Endodermal cell (in vitro differentiated cells): Measurements from ENCODE around the gene ABHD16B. TPM values are rescaled to one million over a fixed set of nuclear protein-coding genes. Genes with fewer than 3 reads are reported as not detected.
"Not testable (repeated sequence)": the region's sequence is repeated elsewhere in the genome, so short reads cannot be mapped to it uniquely, and the experiment has no call there.

ENCODE experiments used
- DNase-seq: peaks from one replicate; pipeline ENCODE4 v3.0.0-alpha.2; 2017
- H3K27ac ChIP-seq: 2 replicates; pipeline ENCODE4 v1.5.1; 2013; ENCODE audit warnings: mild to moderate bottlenecking, low read depth, low read length, moderate library complexity
- H3K27me3 ChIP-seq: 2 replicates; pipeline ENCODE4 v1.6.1; 2013; ENCODE audit warnings: mild to moderate bottlenecking, low read length, moderate library complexity; ENCODE audit not compliant: insufficient read depth, control insufficient read depth, poor library complexity, severe bottlenecking
- H3K36me3 ChIP-seq: 2 replicates; pipeline ENCODE4 v1.7.0; 2013; ENCODE audit warnings: mild to moderate bottlenecking, low read length, moderate library complexity; ENCODE audit not compliant: control insufficient read depth, insufficient read depth
- H3K4me1 ChIP-seq: one replicate; pipeline ENCODE4 v1.7.0; 2013; ENCODE audit warnings: low read length; ENCODE audit not compliant: control insufficient read depth, insufficient read depth
- H3K4me3 ChIP-seq: 2 replicates; pipeline ENCODE4 v1.5.1; 2013; ENCODE audit warnings: mild to moderate bottlenecking, low read length, moderate library complexity
- H3K9ac ChIP-seq: 2 replicates; pipeline ENCODE4 v1.6.1; 2013; ENCODE audit warnings: mild to moderate bottlenecking, low read length, moderate library complexity; ENCODE audit not compliant: poor library complexity, severe bottlenecking; ENCODE audit errors: extremely low read depth
- H3K9me3 ChIP-seq: 2 replicates; pipeline ENCODE4 v1.6.1; 2013; ENCODE audit warnings: mild to moderate bottlenecking, low read length, moderate library complexity; ENCODE audit not compliant: control insufficient read depth
- H3K27ac Mint-ChIP-seq: 2 replicates; pipeline ENCODE4 v1.8.0; 2020; ENCODE audit warnings: mixed read lengths
- H3K27me3 Mint-ChIP-seq: 2 replicates; pipeline ENCODE4 v1.8.0; 2021; ENCODE audit warnings: mild to moderate bottlenecking, mixed read lengths; ENCODE audit not compliant: insufficient read depth
- H3K36me3 Mint-ChIP-seq: 2 replicates; pipeline ENCODE4 v1.8.0; 2020; ENCODE audit warnings: low read depth, mixed read lengths
- H3K4me1 Mint-ChIP-seq: 2 replicates; pipeline ENCODE4 v1.8.0; 2020; ENCODE audit warnings: mixed read lengths
- H3K4me3 Mint-ChIP-seq: 2 replicates; pipeline ENCODE4 v1.8.0; 2020; ENCODE audit warnings: mild to moderate bottlenecking, moderate library complexity, mixed read lengths
- H3K9me3 Mint-ChIP-seq: 2 replicates; pipeline ENCODE4 v1.8.0; 2020; ENCODE audit warnings: mild to moderate bottlenecking, mixed read lengths
- CTCF ChIP-seq: fragments of 200-600 bp; sonication (generic); conservative IDR thresholded peaks from 2 replicates; pipeline ENCODE4 v1.5.0; 2021; ENCODE audit warnings: antibody characterized with exemption, mild to moderate bottlenecking
- WGBS, 2 experiments: methylation state at CpG; one replicate each; pipeline versions ENCODE4 v1.1.5 to v1.1.7; 2013; ENCODE audit warnings: missing lambda C conversion rate in 2 of 2, mixed read lengths in 1 of 2; ENCODE audit not compliant: insufficient coverage in 1 of 2, insufficient read length in 1 of 2; 5-methylcytosine and 5-hydroxymethylcytosine counted together
- total RNA-seq, 2 donors: library from RNA; stranded (reverse); fragmentation: NEBNext Ultra II Directional in 1 of 2; extraction: Animal tissue kit (Norgen Biotek cat#: 25700) in 1 of 2; gene quantifications; 2 replicates in 1 of 2; 3 replicates in 1 of 2; pipeline ENCODE4 v1.2.1, GENCODE V29; 2021

The ABHD16B gene
- total RNA-seq, 2 donors from 2014 or later, result not detected

DNA sequence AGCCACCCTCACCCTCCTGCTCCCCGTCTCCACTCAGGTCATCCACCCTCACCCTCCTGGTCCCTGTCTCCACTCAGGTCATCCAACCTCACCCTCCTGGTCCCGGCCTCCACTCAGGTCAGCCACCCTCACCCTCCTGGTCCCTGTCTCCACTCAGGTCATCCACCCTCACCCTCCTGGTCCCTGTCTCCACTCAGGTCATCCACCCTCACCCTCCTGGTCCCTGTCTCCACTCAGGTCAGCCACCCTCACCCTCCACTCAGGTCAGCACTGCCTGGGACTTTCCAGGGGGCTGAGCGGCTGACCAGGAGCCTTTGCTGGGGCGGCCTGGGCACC lies 7.6 kb upstream of the ABHD16B start:
- not testable (repeated sequence) for H3K4me1 Mint-ChIP-seq, H3K36me3 Mint-ChIP-seq, H3K9me3 ChIP-seq, H3K27me3 ChIP-seq, H3K27ac Mint-ChIP-seq, H3K4me3 ChIP-seq, H3K9me3 Mint-ChIP-seq, H3K9ac ChIP-seq, H3K36me3 ChIP-seq, H3K4me1 ChIP-seq, H3K4me3 Mint-ChIP-seq, H3K27ac ChIP-seq, H3K27me3 Mint-ChIP-seq, DNase-seq
- 94 to 96% methylated on average over 4 of the region's 4 CpGs for WGBS, 2 experiments

GRCh38 chr20:63854069-63854765 lies 7.1 kb upstream of the ABHD16B start:
- Histone ChIP-seq H3K36me3 (no peaks in the 10 kb centered on the region), H3K27ac (no peak overlapping the region), H3K9ac (no peak overlapping the region), H3K4me3 (no peak overlapping the region), H3K27me3 (no peaks in the 10 kb centered on the region), H3K9me3 (no peaks in the 10 kb centered on the region), H3K4me1 (peaks cover 4% of the 10 kb centered on the region)
- TF ChIP-seq CTCF, result no peak
- Mint-ChIP-seq H3K4me1 (peaks cover 13% of the 10 kb centered on the region), H3K27ac (no peak overlapping the region), H3K4me3 (no peak overlapping the region), H3K9me3 (no peaks in the 10 kb centered on the region), H3K27me3 (peaks cover 8% of the 10 kb centered on the region), H3K36me3 (no peaks in the 10 kb centered on the region)
- peak; percentile 70 for DNase-seq
- 85 to 88% methylated on average over 8 to 17 of the region's 17 CpGs for WGBS, 2 experiments

DNA sequence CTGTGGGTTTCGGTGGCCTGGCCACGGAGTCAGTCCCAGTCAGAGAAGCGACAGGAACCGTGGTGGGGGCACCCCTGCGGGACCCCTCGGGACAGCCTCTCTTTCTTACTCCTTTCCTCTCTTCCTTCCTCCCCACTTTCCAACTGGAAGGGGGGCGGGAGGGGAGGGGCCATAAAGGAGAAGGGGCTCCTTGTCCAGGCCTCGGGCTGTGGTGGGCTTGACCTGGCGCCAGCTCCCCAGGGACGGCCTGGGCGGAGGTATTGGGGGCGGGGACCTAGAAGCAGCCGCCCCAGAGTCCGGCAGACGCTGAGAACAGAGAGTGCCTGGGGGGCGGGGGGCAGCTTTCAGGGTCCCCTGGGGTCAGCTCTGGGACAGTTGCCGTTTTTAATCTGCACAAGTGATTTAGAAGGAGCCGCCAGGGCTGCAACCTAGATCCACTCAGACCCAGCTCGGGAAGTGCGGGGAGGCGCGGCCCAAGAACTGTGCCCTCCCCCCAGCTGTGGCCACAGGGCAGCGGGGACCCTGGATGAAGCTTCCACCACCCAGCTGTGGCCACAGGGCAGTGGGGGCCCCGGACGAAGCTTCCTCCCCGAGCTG lies 6.4 kb upstream of the ABHD16B start:
- H3K4me3 ChIP-seq, result no peak overlapping the region
- peak; percentile 65 for DNase-seq
- no peaks in the 10 kb centered on the region for H3K36me3 Mint-ChIP-seq

More for the DNA sequence above, 6.4 kb upstream of the ABHD16B start:
- peaks cover 4% of the 10 kb centered on the region for H3K4me1 ChIP-seq
- no peak overlapping the region for H3K4me3 Mint-ChIP-seq
- no peaks in the 10 kb centered on the region for H3K36me3 ChIP-seq
- TF ChIP-seq CTCF, result no peak
- 63% methylated on average over 23 of the region's 26 CpGs; no CpG with 5 or more reads in 1 of the 2 experiments for WGBS, 2 experiments
- peaks cover 18% of the 10 kb centered on the region for H3K4me1 Mint-ChIP-seq
- peaks cover 8% of the 10 kb centered on the region for H3K27me3 Mint-ChIP-seq
- no peak overlapping the region for H3K27ac ChIP-seq
- H3K27ac Mint-ChIP-seq, result no peak overlapping the region
- no peak overlapping the region for H3K9ac ChIP-seq
- no peaks in the 10 kb centered on the region for H3K27me3 ChIP-seq
- no peaks in the 10 kb centered on the region for H3K9me3 Mint-ChIP-seq
- H3K9me3 ChIP-seq, result no peaks in the 10 kb centered on the region
